HEK293T (cell line): ENCODE measurements around the gene NXPE1.

ENCODE experiments used
- ARNT ChIP-seq: fragments of 450-650 bp; IDR thresholded peaks from 2 replicates; pipeline ENCODE4 v1.6.1; 2017; ENCODE audit warnings: mild to moderate bottlenecking
- BHLHE40 ChIP-seq: fragments of 450-650 bp; IDR thresholded peaks from 2 replicates; pipeline ENCODE4 v1.6.1; 2016; ENCODE audit warnings: mild to moderate bottlenecking, moderate library complexity, borderline replicate concordance
- CTBP1 ChIP-seq: fragments of 450-650 bp; IDR thresholded peaks from 2 replicates; pipeline ENCODE4 v1.6.1; 2016; ENCODE audit warnings: borderline replicate concordance
- ELF4 ChIP-seq: fragments of 450-650 bp; IDR thresholded peaks from 2 replicates; pipeline ENCODE4 v1.6.1; 2017; ENCODE audit warnings: antibody characterized with exemption
- FOXA1 ChIP-seq: fragments of 450-650 bp; IDR thresholded peaks from 2 replicates; pipeline ENCODE4 v1.6.1; 2016; ENCODE audit warnings: mild to moderate bottlenecking
- FOXK2 ChIP-seq: fragments of 450-650 bp; IDR thresholded peaks from 2 replicates; pipeline ENCODE4 v1.6.1; 2016; ENCODE audit warnings: mild to moderate bottlenecking
- FOXM1 ChIP-seq: fragments of 450-650 bp; IDR thresholded peaks from 2 replicates; pipeline ENCODE4 v1.6.1; 2017; ENCODE audit warnings: mild to moderate bottlenecking, borderline replicate concordance
- HDGF ChIP-seq: fragments of 450-650 bp; IDR thresholded peaks from 2 replicates; pipeline ENCODE4 v1.6.1; 2017; ENCODE audit warnings: antibody characterized with exemption, borderline replicate concordance
- LEF1 ChIP-seq: fragments of 450-650 bp; IDR thresholded peaks from 2 replicates; pipeline ENCODE4 v1.6.1; 2017; ENCODE audit warnings: mild to moderate bottlenecking, borderline replicate concordance
- NFRKB ChIP-seq: fragments of 450-650 bp; IDR thresholded peaks from 2 replicates; pipeline ENCODE4 v1.6.1; 2016; ENCODE audit warnings: mild to moderate bottlenecking, moderate library complexity
- SP1 ChIP-seq: fragments of 450-650 bp; IDR thresholded peaks from 2 replicates; pipeline ENCODE4 v1.6.1; 2017
- SUZ12 ChIP-seq: fragments of 450-650 bp; IDR thresholded peaks from 2 replicates; pipeline ENCODE4 v1.6.1; 2016; ENCODE audit warnings: mild to moderate bottlenecking
- TARDBP ChIP-seq: fragments of 450-650 bp; IDR thresholded peaks from 2 replicates; pipeline ENCODE4 v1.6.1; 2016
- TF ChIP-seq, protein P1 (sequence below): fragments of 450-650 bp; IDR thresholded peaks from 2 replicates; pipeline ENCODE4 v1.6.1; 2016

DNA sequence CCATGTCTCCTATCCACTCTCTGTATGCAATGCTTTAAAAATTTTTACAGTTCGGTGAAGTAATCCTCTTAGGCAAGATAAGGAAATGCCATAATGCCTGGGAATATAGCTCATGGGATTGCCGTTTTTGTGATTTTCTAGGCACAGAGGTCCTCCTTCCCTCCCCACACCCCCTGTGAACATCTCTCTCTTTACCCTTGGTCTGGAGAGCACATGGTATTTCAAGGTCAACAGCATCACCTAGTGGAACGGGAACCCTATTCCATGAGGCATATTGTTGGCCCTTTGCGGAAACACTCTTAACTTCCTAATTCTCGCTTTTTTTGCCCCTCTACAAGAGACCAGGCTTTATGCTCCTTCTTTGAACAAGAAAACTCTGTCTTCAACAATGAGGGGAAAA, 27.1 kb upstream of the NXPE1 start:
- TF ChIP-seq ELF4 = no peak
- TF ChIP-seq SUZ12 = no peak
- no peak for TF ChIP-seq FOXA1
- TF ChIP-seq SP1 = no peak
- no peak for TF ChIP-seq NFRKB
- TF ChIP-seq FOXK2 = no peak
- no peak for TF ChIP-seq FOXM1
- TF ChIP-seq TARDBP = no peak
- TF ChIP-seq, protein P1, sequence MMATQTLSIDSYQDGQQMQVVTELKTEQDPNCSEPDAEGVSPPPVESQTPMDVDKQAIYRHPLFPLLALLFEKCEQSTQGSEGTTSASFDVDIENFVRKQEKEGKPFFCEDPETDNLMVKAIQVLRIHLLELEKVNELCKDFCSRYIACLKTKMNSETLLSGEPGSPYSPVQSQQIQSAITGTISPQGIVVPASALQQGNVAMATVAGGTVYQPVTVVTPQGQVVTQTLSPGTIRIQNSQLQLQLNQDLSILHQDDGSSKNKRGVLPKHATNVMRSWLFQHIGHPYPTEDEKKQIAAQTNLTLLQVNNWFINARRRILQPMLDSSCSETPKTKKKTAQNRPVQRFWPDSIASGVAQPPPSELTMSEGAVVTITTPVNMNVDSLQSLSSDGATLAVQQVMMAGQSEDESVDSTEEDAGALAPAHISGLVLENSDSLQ = no peak
- TF ChIP-seq LEF1 = no peak
- no peak for TF ChIP-seq ARNT
- TF ChIP-seq CTBP1 = no peak
- TF ChIP-seq BHLHE40 = no peak
- no peak for TF ChIP-seq HDGF
